Heart right ventricle (tissue), 16 donors: ENCODE results near the gene RUNX1. TPM values are rescaled to one million over a fixed set of nuclear protein-coding genes. Genes with fewer than 3 reads are reported as not detected.
A peak's percentile ranks its signal among the peaks of the same experiment; 100 is the strongest.

Experiments
- ATAC-seq, 8 donors: fragments of 200-7000 bp; cut with Tn5 transposase; one replicate each; pipeline ENCODE4 v1.9.1; 2020; ENCODE audit warnings: mild to moderate bottlenecking in 8 of 8, moderate library complexity in 8 of 8, moderate number of reproducible peaks in 1 of 8
- DNase-seq, 2 donors: peaks; one replicate each; pipeline ENCODE4 v3.0.0-alpha.2; 2020
- H3K27ac ChIP-seq, 10 donors: fragments of 200-600 bp; sonication (generic) in 2 of 10; one replicate each; pipeline versions ENCODE4 v1.5.0 to v1.8.0; 2020 to 2022; ENCODE audit warnings: mild to moderate bottlenecking in 3 of 10
- H3K27me3 ChIP-seq, 7 donors: fragments of 200-600 bp; one replicate each; pipeline ENCODE4 v1.8.0; 2021 to 2022; ENCODE audit warnings: mild to moderate bottlenecking in 2 of 7
- H3K36me3 ChIP-seq, 9 donors: fragments of 200-600 bp; sonication (generic) in 1 of 9; one replicate each; pipeline versions ENCODE4 v1.5.0 to v1.8.0; 2020 to 2022; ENCODE audit warnings: mild to moderate bottlenecking in 2 of 9
- H3K4me1 ChIP-seq, 9 donors: fragments of 200-600 bp; sonication (generic) in 1 of 9; one replicate each; pipeline versions ENCODE4 v1.5.0 to v1.8.0; 2020 to 2022; ENCODE audit warnings: mild to moderate bottlenecking in 4 of 9
- H3K4me3 ChIP-seq, 10 donors: fragments of 200-600 bp; sonication (generic) in 2 of 10; one replicate each; pipeline versions ENCODE4 v1.5.0 to v1.8.0; 2020 to 2022; ENCODE audit warnings: mild to moderate bottlenecking in 7 of 10, moderate library complexity in 2 of 10
- H3K9me3 ChIP-seq, 11 donors: fragments of 200-600 bp in 10 of 11; sonication (generic) in 2 of 11; one replicate each; pipeline versions ENCODE4 v1.5.0 to v1.8.0; 2013 to 2022; ENCODE audit warnings: mild to moderate bottlenecking in 2 of 11, control low read depth in 1 of 11, moderate library complexity in 1 of 11
- CTCF ChIP-seq, 9 donors: fragments of 200-600 bp; sonication (generic) in 2 of 9; IDR thresholded peaks; one replicate each; pipeline versions ENCODE4 v1.5.0 to v1.8.0; 2021 to 2022; ENCODE audit warnings: antibody characterized with exemption in 9 of 9, mild to moderate bottlenecking in 5 of 9, moderate library complexity in 1 of 9
- WGBS, 2 donors: extraction: QIAGEN DNeasy Blood & Tissue Kit; methylation state at CpG; one replicate each; pipeline ENCODE4 v1.1.7; 2013; ENCODE audit warnings: inconsistent platforms in 1 of 2; 5-methylcytosine and 5-hydroxymethylcytosine counted together
- intact Hi-C, 10 donors: fragments of 100-400 bp; cut with DNase I; formaldehyde crosslinking; loops; one replicate each; pipeline versions ENCODE4 v1.11.1 to v1.14.2; 2022
- polyA plus RNA-seq, 2 donors: library from polyadenylated mRNA; stranded (reverse); fragments of 200-250 nt; gene quantifications; one replicate each; pipeline ENCODE4 v1.2.3, GENCODE V29; 2013
- total RNA-seq, 10 donors: library from RNA; stranded (reverse); fragmentation: NEBNext Ultra II Directional in 3 of 10; extraction: Animal tissue kit (Norgen Biotek cat#: 25700) in 3 of 10; gene quantifications; one replicate each; pipeline versions ENCODE4 v1.2.1 to v1.2.4, GENCODE V29; 2021 to 2023
- donor health status: Arrhythmogenic right ventricular cardiomyopathy.
- donor health status: ischemic (EF 13 %, LVEDD 7.1; RV severe dilation, severe dysfunction).
- donor health status: healthy with polysubstance abuse.
- donor health status: DM: no; HTN: yes; CAD: no.
- donor health status: DM: no; HTN: no; CAD: no.
- donor health status: ischemic (EF 25% LVEDD 6.9; RV normal size, moderate dysfunction).
- donor health status: ischemic (EF 25% LVEDD 5.7; RV mildly dilated, moderate dysfunction).
- donor health status: healthy.
- donor health status: DM: yes; HTN: yes; CAD: no.
- donor health status: Ischemic cardiomyopathy.
- donor health status: ischemic (EF 35%, LVEDD 5.7; RV mildly dilated, moderate dysfunction).
- donor health status: nonischemic (EF 11% LVEDD 7.7; RV severe dilation, severe dysfunction).
- donor health status: DM: yes; HTN: yes; CAD: no.
- donor health status: PGD.
- donor health status: ischemic (EF 29% LVEDD 5.4; RV normal size, mild dysfunction).
- donor health status: nonischemic (EF 23%, LVEDD 6.1; RV moderate dilation, normal function).

RUNX1 gene
- total and polyA plus RNA-seq, 12 donors: 0.88 to 29.3 (median 3.5) TPM

DNA sequence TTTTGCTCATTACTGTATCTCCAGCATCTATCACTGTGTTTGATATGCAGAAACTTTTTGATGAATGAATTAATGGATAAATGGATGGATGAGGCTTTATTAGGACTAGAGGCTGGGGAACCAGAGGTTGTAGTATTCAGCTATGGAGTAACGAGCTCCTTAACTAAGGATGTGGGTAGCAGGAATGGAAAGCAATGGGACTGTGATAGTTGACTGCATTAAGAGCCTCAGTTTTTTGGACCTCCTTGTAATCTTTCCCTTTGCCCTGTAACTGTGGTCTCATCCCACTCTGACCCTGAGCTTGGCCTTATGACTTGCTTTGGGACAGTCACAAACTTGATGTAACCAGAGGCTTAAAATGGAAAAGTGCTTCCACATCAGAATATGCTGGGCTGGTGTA lies 9.0 kb upstream of the RUNX1 start:
- H3K36me3 ChIP-seq: no peaks in the 10 kb centered on the region
- no peak for ATAC-seq
- intact Hi-C loops: loop anchor here in 5 of 10 donors (5.0 to 10.0 kb wide), 5 partner anchors 347 to 887 kb away; no protein-coding TSS in a partner anchor

DNA sequence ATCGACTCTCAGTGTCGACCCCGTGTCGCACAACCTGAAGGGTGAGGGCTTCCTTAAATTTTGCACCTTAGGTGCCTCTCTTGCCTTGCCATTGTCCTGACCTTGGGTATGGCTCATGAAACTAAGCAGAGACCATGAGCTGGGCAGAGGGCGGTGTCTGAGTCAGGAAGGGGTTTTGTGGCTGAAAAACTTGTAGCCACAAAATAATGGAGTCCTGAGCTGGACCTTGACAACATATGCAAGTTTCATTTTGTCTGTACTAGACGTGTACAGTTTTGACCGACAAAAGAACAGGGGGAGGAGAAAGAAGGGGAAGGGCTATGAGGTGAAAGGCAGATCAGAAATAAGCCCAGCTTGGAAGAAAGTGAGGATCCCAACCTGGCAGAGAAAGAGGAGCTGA lies 8.3 kb upstream of the RUNX1 start:
- Histone ChIP-seq H3K4me1 (peaks cover 0 to 10% (median 0%) of the 10 kb centered on the region in 9 donors), H3K9me3 (no peaks in the 10 kb centered on the region), H3K36me3 (no peaks in the 10 kb centered on the region), H3K27me3 (peaks cover 0 to 10% (median 3%) of the 10 kb centered on the region in 7 donors), H3K4me3 (no peak overlapping the region), H3K27ac (no peak overlapping the region)
- WGBS, 2 donors: 89 to 90% methylated on average over 7 of the region's 7 CpGs
- no peak for DNase-seq
- intact Hi-C loops: loop anchor here in 5 of 10 donors (5.0 to 10.0 kb wide), 5 partner anchors 347 to 887 kb away; no protein-coding TSS in a partner anchor
- ATAC-seq: no peak
- TF ChIP-seq CTCF (IDR thresholded peaks at IDR 0.05): no peak

More for the DNA sequence above, 9.0 kb upstream of the RUNX1 start:
- H3K27me3 ChIP-seq: peaks cover 0 to 14% (median 5%) of the 10 kb centered on the region in 7 donors
- H3K9me3 ChIP-seq: no peaks in the 10 kb centered on the region
- H3K27ac ChIP-seq: no peak overlapping the region
- no peak for TF ChIP-seq CTCF (IDR thresholded peaks at IDR 0.05)
- 78 to 88% methylated on average over 1 of the region's 1 CpG for WGBS, 2 donors
- DNase-seq: no peak
- no peak overlapping the region for H3K4me3 ChIP-seq
- H3K4me1 ChIP-seq: peaks cover 0 to 10% (median 0%) of the 10 kb centered on the region in 9 donors

GRCh38 chr21:35053356-35054096 lies 4.4 kb upstream of the RUNX1 start:
- intact Hi-C loops: loop anchor here in 7 of 10 donors (5.0 to 10.0 kb wide), 8 partner anchors 344 to 974 kb away; no protein-coding TSS in a partner anchor
- no peaks in the 10 kb centered on the region for H3K36me3 ChIP-seq
- H3K9me3 ChIP-seq: no peaks in the 10 kb centered on the region
- no peak for DNase-seq
- H3K4me1 ChIP-seq: peaks cover 3 to 31% (median 10%) of the 10 kb centered on the region in 9 donors
- 74 to 79% methylated on average over 11 of the region's 11 CpGs for WGBS, 2 donors
- H3K27ac ChIP-seq: peak overlapping the region in 1 of 10 donors; percentile 37
- peaks cover 0 to 8% (median 0%) of the 10 kb centered on the region in 7 donors for H3K27me3 ChIP-seq
- ATAC-seq: no peak
- TF ChIP-seq CTCF (IDR thresholded peaks at IDR 0.05): no peak
- H3K4me3 ChIP-seq: no peak overlapping the region

- no peak overlapping the region for H3K4me3 ChIP-seq
- DNase-seq (no peak), ATAC-seq (no peak)
- peaks cover 0 to 15% (median 0%) of the 10 kb centered on the region in 7 donors for H3K27me3 ChIP-seq
- H3K27ac ChIP-seq: no peak overlapping the region
- WGBS, 2 donors: 95 to 97% methylated on average over 3 of the region's 3 CpGs
- H3K9me3 ChIP-seq: no peaks in the 10 kb centered on the region
- no peaks in the 10 kb centered on the region for H3K36me3 ChIP-seq
- TF ChIP-seq CTCF (IDR thresholded peaks at IDR 0.05): no peak
- peaks cover 3 to 38% (median 10%) of the 10 kb centered on the region in 9 donors for H3K4me1 ChIP-seq
- intact Hi-C loops: loop anchor here in 7 of 10 donors (5.0 to 10.0 kb wide), 8 partner anchors 344 to 974 kb away; no protein-coding TSS in a partner anchor
Measured at GRCh38 chr21:35052801-35053200, 3.7 kb upstream of the RUNX1 start.
